Mesenchymal stem cell (in vitro differentiated cells and primary cell): Measurements from ENCODE around the gene MYH7B.

Experiments used
- DNase-seq: peaks from one replicate; pipeline ENCODE4 v3.0.0-alpha.2; 2013
- H2AFZ ChIP-seq: one replicate; pipeline ENCODE4 v1.6.1; 2013; ENCODE audit warnings: low read depth, mild to moderate bottlenecking, control low read depth, inconsistent platforms, low read length, moderate library complexity
- H2AK5ac ChIP-seq: 2 replicates; pipeline ENCODE4 v1.6.1; 2013; ENCODE audit warnings: low read length, moderate library complexity, mild to moderate bottlenecking, inconsistent platforms; ENCODE audit not compliant: severe bottlenecking
- H2BK120ac ChIP-seq: one replicate; pipeline ENCODE4 v1.6.1; 2013; ENCODE audit warnings: low read depth, mild to moderate bottlenecking, inconsistent platforms, low read length, moderate library complexity
- H2BK12ac ChIP-seq, 2 experiments: one replicate each; pipeline ENCODE4 v1.6.1; 2013; ENCODE audit warnings: inconsistent platforms in 2 of 2, low read length in 2 of 2, mild to moderate bottlenecking in 2 of 2, moderate library complexity in 2 of 2, control low read depth in 1 of 2
- H2BK15ac ChIP-seq: one replicate; pipeline ENCODE4 v1.6.1; 2013; ENCODE audit warnings: mild to moderate bottlenecking, low read depth, inconsistent platforms; ENCODE audit not compliant: poor library complexity, severe bottlenecking
- H2BK5ac ChIP-seq: 2 replicates; pipeline ENCODE4 v1.6.1; 2013; ENCODE audit warnings: low read depth, mild to moderate bottlenecking, low read length, control low read depth, inconsistent platforms; ENCODE audit not compliant: poor library complexity, severe bottlenecking
- H3K14ac ChIP-seq, 2 experiments: one replicate each; pipeline ENCODE4 v1.6.1; 2013; ENCODE audit warnings: inconsistent platforms in 2 of 2, low read length in 2 of 2, control low read depth in 1 of 2, mild to moderate bottlenecking in 1 of 2, moderate library complexity in 1 of 2
- H3K18ac ChIP-seq, 2 experiments: one replicate each; pipeline ENCODE4 v1.6.1; 2013; ENCODE audit warnings: inconsistent platforms in 2 of 2, low read length in 2 of 2, control low read depth in 1 of 2, low read depth in 1 of 2, mild to moderate bottlenecking in 1 of 2
- H3K23ac ChIP-seq, 2 experiments: one replicate each; pipeline ENCODE4 v1.6.1; 2013; ENCODE audit warnings: inconsistent platforms in 2 of 2, low read length in 2 of 2, mild to moderate bottlenecking in 2 of 2, moderate library complexity in 2 of 2, control low read depth in 1 of 2
- H3K27ac ChIP-seq: 2 replicates; pipeline ENCODE4 v1.5.1; 2013; ENCODE audit warnings: mild to moderate bottlenecking, moderate library complexity, low read length, control low read depth, inconsistent platforms; ENCODE audit not compliant: poor library complexity, severe bottlenecking
- H3K27me3 ChIP-seq, 2 experiments: 2 replicates each; pipeline versions ENCODE4 v1.6.1 to v1.7.0; 2013; ENCODE audit warnings: low read length in 2 of 2, mild to moderate bottlenecking in 2 of 2, moderate library complexity in 2 of 2, control low read depth in 1 of 2, inconsistent platforms in 1 of 2; ENCODE audit not compliant: control insufficient read depth in 1 of 2, insufficient read depth in 1 of 2
- H3K36me3 ChIP-seq, 2 experiments: 2 replicates each; pipeline versions ENCODE4 v1.6.1 to v1.7.0; 2013; ENCODE audit warnings: low read length in 2 of 2, control low read depth in 1 of 2, inconsistent platforms in 1 of 2, low read depth in 1 of 2, mild to moderate bottlenecking in 1 of 2; ENCODE audit not compliant: insufficient read depth in 2 of 2, control insufficient read depth in 1 of 2
- H3K4ac ChIP-seq, 2 experiments: one replicate each; pipeline ENCODE4 v1.6.1; 2013; ENCODE audit warnings: inconsistent platforms in 2 of 2, low read length in 2 of 2, mild to moderate bottlenecking in 2 of 2, moderate library complexity in 2 of 2, control low read depth in 1 of 2, low read depth in 1 of 2
- H3K4me1 ChIP-seq: 2 replicates; pipeline ENCODE4 v1.6.1; 2013; ENCODE audit warnings: low read depth, low read length, control low read depth; ENCODE audit not compliant: control insufficient read depth, insufficient read depth
- H3K4me2 ChIP-seq: 2 replicates; pipeline ENCODE4 v1.6.1; 2013; ENCODE audit warnings: low read length, mild to moderate bottlenecking, inconsistent platforms; ENCODE audit not compliant: poor library complexity, severe bottlenecking
- H3K4me3 ChIP-seq, 2 experiments: 2 replicates each; pipeline versions ENCODE4 v1.5.1 to v1.7.0; 2013; ENCODE audit warnings: low read length in 2 of 2, mild to moderate bottlenecking in 2 of 2, control low read depth in 1 of 2, low read depth in 1 of 2; ENCODE audit not compliant: insufficient read depth in 1 of 2
- H3K79me1 ChIP-seq: replicated peaks from 2 replicates; pipeline ENCODE4 v1.6.1; 2013; ENCODE audit warnings: mild to moderate bottlenecking, control low read depth, low read length, inconsistent platforms; ENCODE audit not compliant: poor library complexity, severe bottlenecking
- H3K9ac ChIP-seq: 2 replicates; pipeline ENCODE4 v1.7.0; 2013; ENCODE audit warnings: mild to moderate bottlenecking, low read length, moderate library complexity
- H3K9me3 ChIP-seq: 2 replicates; pipeline ENCODE4 v1.7.0; 2013; ENCODE audit warnings: mild to moderate bottlenecking, low read length; ENCODE audit not compliant: control insufficient read depth
- H4K8ac ChIP-seq: one replicate; pipeline ENCODE4 v1.6.1; 2013; ENCODE audit warnings: inconsistent platforms, mild to moderate bottlenecking, low read length, moderate library complexity
- H4K91ac ChIP-seq: one replicate; pipeline ENCODE4 v1.6.1; 2013; ENCODE audit warnings: mild to moderate bottlenecking, low read length, inconsistent platforms
- WGBS: methylation state at CpG from one replicate; pipeline ENCODE4 v1.1.7; 2013; ENCODE audit warnings: mixed read lengths; 5-methylcytosine and 5-hydroxymethylcytosine counted together

The MYH7B gene

DNA sequence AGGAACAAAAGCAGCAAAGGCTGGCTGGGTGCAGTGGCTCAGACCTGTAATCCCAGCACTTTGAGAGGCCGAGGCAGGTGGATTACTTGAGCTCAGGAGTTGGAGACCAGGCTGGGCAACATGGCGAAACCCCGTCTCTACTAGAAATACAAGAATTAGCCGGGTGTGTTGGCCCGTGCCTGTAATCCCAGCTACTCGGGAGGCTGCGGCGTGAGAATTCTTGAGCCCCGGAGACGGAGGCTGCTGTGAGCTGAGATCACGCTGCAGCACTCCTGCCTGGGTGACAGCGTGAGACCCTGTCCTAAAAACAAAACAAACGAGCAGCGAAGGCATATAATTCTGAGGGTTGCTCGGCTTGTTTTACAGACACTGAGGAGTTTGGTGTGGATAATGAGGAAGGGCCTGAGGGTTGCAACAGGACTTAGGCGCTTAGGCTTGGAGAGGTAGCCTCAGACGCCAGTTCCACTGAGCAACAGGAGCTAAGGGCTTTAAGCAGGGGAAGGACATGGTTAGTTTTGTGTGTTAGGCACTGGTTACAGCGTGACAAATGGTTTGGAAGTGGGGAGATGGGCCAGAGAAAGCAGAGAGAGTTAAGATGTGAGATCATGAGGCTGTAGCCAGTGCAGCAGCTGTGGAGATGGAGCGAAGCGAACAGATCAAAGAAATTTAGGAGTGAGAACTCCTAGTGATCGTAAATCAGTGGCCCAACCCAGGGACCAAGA is 1.2 kb downstream of the MYH7B start:
- no peak overlapping the region for H3K4ac ChIP-seq
- peaks cover 4% of the 10 kb centered on the region for H3K4me1 ChIP-seq
- no peak for DNase-seq
- H3K14ac ChIP-seq: no peak overlapping the region
- no peak overlapping the region for H4K8ac ChIP-seq
- H3K27me3 ChIP-seq: no peaks in the 10 kb centered on the region
- no peak overlapping the region for H3K23ac ChIP-seq
- H3K9me3 ChIP-seq: no peaks in the 10 kb centered on the region
- H3K4me3 ChIP-seq: no peak overlapping the region
- H2BK5ac ChIP-seq: no peak overlapping the region
- peaks cover 1% of the 10 kb centered on the region for H3K79me1 ChIP-seq
- no peak overlapping the region for H3K27ac ChIP-seq
- H2AK5ac ChIP-seq: no peak overlapping the region
- no peak overlapping the region for H2AFZ ChIP-seq
- no peak overlapping the region for H4K91ac ChIP-seq
- H2BK15ac ChIP-seq: no peak overlapping the region
- H2BK12ac ChIP-seq: no peak overlapping the region
- 95% methylated on average over 21 of the region's 21 CpGs for WGBS
- H3K9ac ChIP-seq: peak overlapping the region; percentile 97
- peaks cover 0 to 3% of the 10 kb centered on the region in 2 experiments for H3K36me3 ChIP-seq
- H3K18ac ChIP-seq: no peak overlapping the region
- H2BK120ac ChIP-seq: no peak overlapping the region
- H3K4me2 ChIP-seq: no peak overlapping the region

GRCh38 chr20:34964486-34964885 is 8.8 kb downstream of the MYH7B start:
- H4K91ac ChIP-seq: no peak overlapping the region
- H3K27me3 ChIP-seq: peaks cover 0 to 3% of the 10 kb centered on the region in 2 experiments
- H3K27ac ChIP-seq: no peak overlapping the region
- no peak overlapping the region for H3K4ac ChIP-seq
- peaks cover 2% of the 10 kb centered on the region for H3K4me1 ChIP-seq
- 83% methylated on average over 5 of the region's 5 CpGs for WGBS
- no peak overlapping the region for H3K18ac ChIP-seq
- H2BK120ac ChIP-seq: no peak overlapping the region
- no peaks in the 10 kb centered on the region for H3K79me1 ChIP-seq
- H3K9me3 ChIP-seq: no peaks in the 10 kb centered on the region
- H3K9ac ChIP-seq: no peak overlapping the region
- no peak overlapping the region for H3K14ac ChIP-seq
- H2BK5ac ChIP-seq: no peak overlapping the region
- H3K36me3 ChIP-seq: no peaks in the 10 kb centered on the region
- no peak overlapping the region for H2AK5ac ChIP-seq
- no peak overlapping the region for H3K4me3 ChIP-seq
- H3K23ac ChIP-seq: no peak overlapping the region
- DNase-seq: no peak
- no peak overlapping the region for H2BK12ac ChIP-seq
- H4K8ac ChIP-seq: no peak overlapping the region
- no peak overlapping the region for H3K4me2 ChIP-seq
- H2BK15ac ChIP-seq: no peak overlapping the region
- H2AFZ ChIP-seq: no peak overlapping the region

- Histone ChIP-seq H3K23ac (no peak overlapping the region), H4K8ac (no peak overlapping the region), H3K9ac (no peak overlapping the region), H2AFZ (no peak overlapping the region), H2BK15ac (no peak overlapping the region), H3K4me1 (peaks cover 2% of the 10 kb centered on the region), H2BK12ac (no peak overlapping the region), H2AK5ac (no peak overlapping the region), H2BK5ac (no peak overlapping the region), H2BK120ac (no peak overlapping the region), H3K27me3 (peaks cover 0 to 6% of the 10 kb centered on the region in 2 experiments), H4K91ac (no peak overlapping the region), H3K4me2 (no peak overlapping the region), H3K9me3 (no peaks in the 10 kb centered on the region), H3K18ac (no peak overlapping the region), H3K4ac (no peak overlapping the region), H3K36me3 (no peaks in the 10 kb centered on the region), H3K79me1 (no peaks in the 10 kb centered on the region), H3K14ac (no peak overlapping the region), H3K27ac (no peak overlapping the region), H3K4me3 (no peak overlapping the region)
- WGBS: 96% methylated on average over 5 of the region's 5 CpGs
- DNase-seq: no peak
Observed at GRCh38 chr20:34965051-34965450, 9.4 kb downstream of the MYH7B start.

DNA sequence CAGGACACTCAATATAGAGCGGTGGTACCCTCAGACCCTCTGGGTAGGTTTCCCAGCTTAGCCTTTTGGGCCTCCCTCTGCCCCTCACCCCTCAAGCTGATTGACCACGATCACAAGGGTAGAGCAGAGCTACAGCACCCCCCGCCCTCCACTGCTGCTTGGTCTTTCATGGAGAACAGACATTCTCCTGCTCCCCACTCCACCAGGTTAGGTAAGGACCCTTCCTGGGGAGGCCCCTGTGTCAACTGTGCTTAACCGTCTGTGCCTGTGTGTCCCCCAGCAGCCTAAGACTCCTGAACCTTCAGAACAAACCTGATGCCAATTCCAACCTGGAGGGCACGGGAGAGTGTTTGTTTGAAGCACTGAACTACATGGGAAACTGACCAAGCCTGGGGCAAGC is 11.8 kb downstream of the MYH7B start:
- no peak overlapping the region for H3K27ac ChIP-seq
- H3K4me2 ChIP-seq: no peak overlapping the region
- no peak overlapping the region for H2AK5ac ChIP-seq
- no peak overlapping the region for H3K9ac ChIP-seq
- H3K14ac ChIP-seq: no peak overlapping the region
- H3K4me1 ChIP-seq: no peaks in the 10 kb centered on the region
- H3K36me3 ChIP-seq: no peaks in the 10 kb centered on the region
- no peaks in the 10 kb centered on the region for H3K79me1 ChIP-seq
- H2BK12ac ChIP-seq: peak overlapping the region in 1 of 2 experiments; percentile 75
- H3K9me3 ChIP-seq: no peaks in the 10 kb centered on the region
- no peak overlapping the region for H4K91ac ChIP-seq
- WGBS: 89% methylated on average over 5 of the region's 5 CpGs
- no peak overlapping the region for H2BK120ac ChIP-seq
- DNase-seq: no peak
- H4K8ac ChIP-seq: no peak overlapping the region
- H3K23ac ChIP-seq: no peak overlapping the region
- peaks cover 0 to 6% of the 10 kb centered on the region in 2 experiments for H3K27me3 ChIP-seq
- H2BK5ac ChIP-seq: no peak overlapping the region
- no peak overlapping the region for H3K4me3 ChIP-seq
- H2BK15ac ChIP-seq: no peak overlapping the region
- H3K4ac ChIP-seq: no peak overlapping the region
- no peak overlapping the region for H3K18ac ChIP-seq
- no peak overlapping the region for H2AFZ ChIP-seq
